Activated T-cell treated with anti-CD3 and anti-CD28 coated beads, Interleukin-2, amount 50 U/mL, for 48 hours (primary cell): ENCODE data around the gene RGS3.

Experiments used
- DNase-seq, 2 experiments: peaks; one replicate each; pipeline ENCODE4 v3.0.0-alpha.2; 2020

Gene RGS3

DNA sequence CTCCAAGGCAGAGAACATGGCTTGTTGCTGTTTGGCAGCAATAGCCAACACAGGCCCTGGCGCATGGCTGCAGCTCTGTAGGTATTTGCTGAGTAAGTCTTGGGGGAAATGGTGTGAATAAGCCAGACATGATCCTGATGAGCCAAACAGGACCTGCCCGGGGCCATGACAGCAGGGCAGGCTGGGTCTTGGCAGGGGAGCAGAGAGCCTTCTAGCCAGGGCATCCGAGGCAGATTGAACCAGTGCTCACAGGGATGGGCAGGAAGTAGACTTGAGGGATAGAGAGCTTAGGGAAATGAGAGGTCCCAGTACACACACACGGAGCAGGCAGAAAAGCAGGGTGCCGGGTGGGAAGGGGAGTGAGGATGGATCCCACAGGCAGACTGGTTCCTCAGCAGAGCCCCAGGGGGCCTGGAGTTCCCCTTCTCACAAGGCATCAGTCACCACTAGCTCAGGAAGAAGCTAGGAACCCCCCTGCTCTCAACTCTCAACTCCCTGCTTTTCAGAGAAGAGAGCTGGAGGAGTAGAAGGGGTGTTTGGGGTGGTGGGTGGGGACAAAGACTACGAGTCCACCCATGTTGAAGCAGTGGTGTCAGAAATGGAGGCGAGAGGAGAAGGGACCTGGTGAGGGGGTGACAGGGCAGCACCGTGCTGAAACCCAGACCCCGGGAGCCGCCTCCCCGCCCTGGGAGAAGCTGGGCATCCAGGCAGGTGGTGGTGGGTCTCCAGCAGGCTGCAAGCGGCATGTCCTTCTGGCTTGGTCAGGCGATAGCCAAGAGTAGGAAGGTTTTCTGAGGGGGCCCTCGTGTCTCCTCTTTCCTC is 111.1 kb downstream of the RGS3 start:
- DNase-seq = no peak

- no peak for DNase-seq
Measured at GRCh38 chr9:113577525-113578261, 114.2 kb downstream of the RGS3 start.

GRCh38 chr9:113578279-113578865 is 114.8 kb downstream of the RGS3 start:
- DNase-seq = no peak

GRCh38 chr9:113578882-113579282 is 115.4 kb downstream of the RGS3 start:
- peak; percentile 90 for DNase-seq

GRCh38 chr9:113579283-113580040 is 115.9 kb downstream of the RGS3 start:
- DNase-seq = peak in 1 of 2 experiments; percentile 36

DNA sequence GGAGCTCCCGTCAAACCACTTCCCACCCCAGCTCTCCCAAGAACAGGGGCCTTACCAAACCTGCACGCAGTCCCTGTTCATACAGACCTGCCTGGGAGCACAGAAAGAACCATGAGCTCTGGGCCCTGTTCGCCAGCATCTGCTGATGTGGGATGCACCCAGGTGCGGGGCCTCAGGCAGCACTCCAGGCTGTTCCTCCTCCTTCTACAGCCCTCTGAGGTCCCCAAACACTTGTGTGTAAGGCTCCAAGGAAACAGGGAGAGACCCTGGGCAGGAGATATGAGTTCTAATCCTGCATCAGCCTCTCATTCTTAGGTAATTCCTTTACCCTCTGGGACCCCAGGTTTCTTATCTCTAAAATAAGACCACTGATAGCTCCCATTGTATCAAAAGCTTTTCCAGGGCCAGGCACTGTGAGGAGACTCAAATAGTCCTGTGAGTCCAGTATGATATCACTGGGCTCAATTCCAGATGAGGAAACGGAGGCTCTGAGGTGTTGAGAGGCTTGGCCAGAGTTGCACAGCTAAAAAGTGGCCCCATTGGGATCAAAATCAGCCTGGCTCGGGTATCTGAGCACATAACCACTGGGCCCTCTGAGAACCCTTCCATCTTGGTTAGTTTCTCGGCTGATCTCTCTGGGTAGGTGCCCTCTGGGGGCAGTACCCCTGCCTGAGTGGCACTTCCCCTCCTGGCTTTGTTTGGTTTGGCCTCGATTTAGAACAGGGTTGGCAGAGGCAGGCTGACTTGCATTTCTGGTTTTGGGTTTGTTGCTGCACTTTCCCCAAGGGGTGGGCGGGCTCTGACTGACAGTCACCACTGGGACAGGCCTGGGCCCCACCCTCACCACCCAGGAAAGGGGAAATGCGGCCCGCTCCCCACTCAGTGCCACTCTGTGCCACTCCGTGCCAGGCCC is 116.8 kb downstream of the RGS3 start:
- DNase-seq = peak; percentile 81 to 84

DNA sequence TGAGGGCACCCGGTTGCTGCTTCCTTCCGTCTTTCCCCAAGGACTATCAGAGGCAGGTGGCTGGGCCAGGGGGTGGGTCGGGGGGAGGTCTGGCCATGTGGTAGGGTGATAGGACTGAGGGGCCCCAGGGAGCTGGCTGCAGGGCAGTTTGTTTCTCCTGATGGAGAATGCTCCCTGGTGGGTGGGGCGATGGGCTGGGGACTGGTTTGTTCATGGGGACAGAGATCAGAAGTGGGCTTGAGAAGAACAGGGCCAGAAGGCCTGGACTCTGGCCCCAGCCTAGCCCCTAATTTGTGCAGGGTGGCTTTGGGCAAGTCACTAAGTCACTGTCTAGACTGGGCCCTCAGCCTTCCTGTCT is 117.4 kb downstream of the RGS3 start:
- peak in 1 of 2 experiments; percentile 34 for DNase-seq

- peak; percentile 76 to 82 for DNase-seq
Measured at GRCh38 chr9:113581865-113582697, 118.6 kb downstream of the RGS3 start.

DNA sequence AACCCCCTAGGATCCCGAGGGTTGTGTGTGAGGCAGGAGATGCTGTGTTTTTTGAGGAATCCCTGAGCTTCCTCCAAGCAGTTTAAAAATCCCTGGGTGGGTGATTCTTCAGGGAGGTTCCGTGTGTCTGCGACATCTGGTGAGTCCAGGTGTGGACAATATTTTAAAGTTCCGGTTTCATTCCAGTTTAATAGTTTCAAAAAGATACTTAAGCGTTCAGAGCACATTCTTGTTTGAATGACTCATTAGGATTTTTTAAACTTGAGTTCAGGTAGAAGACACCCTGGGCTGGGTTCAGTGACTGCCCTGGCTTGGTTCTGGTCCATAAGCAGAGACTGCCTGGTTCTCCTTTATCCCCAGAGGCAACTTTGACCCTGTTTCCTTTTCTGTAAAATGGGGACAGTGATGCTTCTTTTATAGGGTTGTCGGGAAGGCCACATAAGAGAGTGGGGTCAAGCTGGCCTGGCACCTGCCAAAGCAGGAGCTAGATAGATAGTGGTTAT is 119.2 kb downstream of the RGS3 start:
- no peak for DNase-seq

GRCh38 chr9:113583511-113584427 is 120.2 kb downstream of the RGS3 start:
- DNase-seq = no peak

DNA sequence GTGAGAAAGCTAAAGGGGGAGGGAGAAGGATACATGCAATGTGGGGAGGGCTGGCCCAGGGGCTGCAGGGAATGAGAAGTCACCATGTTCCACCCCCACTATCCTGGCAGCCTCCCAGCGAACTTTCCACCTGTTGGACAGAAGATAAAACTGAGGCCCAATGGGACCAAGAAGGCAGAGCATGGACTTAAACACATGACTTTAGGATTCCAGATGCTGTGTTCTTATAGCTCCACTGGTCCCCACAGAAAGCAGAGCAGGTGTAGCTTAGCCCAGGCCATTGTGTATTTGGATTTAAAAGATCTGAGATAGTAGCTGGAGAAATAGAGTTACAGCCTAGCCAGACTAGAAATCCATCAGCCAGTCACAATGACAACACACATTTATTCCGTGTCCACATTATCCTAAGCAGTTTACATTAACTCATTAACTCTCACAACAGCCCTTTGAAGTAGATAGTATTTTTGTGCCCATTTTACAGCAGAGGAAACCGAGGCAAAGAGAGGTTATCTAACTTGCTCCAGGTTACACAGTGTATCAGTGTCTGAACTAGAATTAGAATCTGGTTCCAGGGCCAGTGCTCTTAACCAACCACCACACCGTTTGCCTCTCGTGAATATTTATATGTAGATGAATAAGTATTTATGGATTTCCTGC is 121.0 kb downstream of the RGS3 start:
- no peak for DNase-seq

GRCh38 chr9:113585085-113585442 is 121.5 kb downstream of the RGS3 start:
- no peak for DNase-seq

GRCh38 chr9:113585555-113585954 is 122.0 kb downstream of the RGS3 start:
- no peak for DNase-seq

DNA sequence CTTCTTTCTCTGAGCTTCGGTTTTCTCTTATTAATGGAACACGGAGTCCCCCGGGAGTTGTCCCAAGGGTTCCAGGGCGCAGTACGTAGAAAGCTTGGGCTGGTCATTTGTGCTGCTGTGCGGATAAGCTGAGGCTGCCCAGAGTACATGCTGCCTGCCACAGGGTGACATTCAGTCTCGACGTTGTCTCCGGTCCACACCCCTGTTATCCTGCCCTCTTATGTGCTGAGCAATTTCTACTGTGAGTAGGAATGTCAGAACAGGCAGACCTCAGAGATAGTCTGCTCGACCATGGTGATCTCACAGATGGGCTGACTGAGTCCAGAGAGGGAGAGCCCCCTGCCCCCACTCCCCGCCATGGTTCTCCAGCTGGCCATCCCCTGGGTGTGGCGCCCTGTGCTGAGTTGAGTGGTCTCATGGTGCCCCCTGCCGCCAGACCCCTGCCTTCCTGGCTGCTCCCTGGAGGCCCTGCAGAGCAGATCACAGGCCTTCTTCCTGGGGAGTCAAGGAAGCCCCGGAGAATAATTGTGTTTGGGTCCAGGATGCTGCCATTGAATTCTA is 124.0 kb downstream of the RGS3 start:
- DNase-seq = no peak

DNA sequence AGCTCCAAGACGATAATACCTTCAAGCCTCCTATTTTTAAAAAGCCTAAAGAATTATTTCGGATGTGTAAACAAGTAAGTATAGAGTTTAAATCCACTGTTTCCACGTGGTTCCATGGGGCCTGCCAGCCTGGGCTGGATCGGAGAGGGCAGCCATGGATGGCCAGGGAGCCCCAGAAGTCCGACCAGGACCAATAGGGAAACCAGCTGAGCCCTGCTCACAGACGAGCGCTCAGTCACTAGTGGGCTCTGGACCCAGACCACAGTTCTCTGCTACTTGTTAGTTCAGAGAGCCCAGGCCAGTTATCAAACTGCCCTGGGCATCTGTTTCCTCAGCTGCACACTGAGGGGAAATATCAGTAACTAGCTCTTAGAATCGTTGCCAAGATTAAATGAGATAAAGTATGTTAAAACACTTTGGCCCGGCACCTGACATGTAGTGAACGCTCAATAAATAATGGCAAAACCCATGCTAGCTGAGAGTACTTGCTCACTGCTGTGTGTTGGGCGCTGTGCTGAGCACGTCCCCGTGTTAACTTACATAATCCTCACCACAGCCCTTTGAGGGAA is 124.8 kb downstream of the RGS3 start:
- DNase-seq = no peak

DNA sequence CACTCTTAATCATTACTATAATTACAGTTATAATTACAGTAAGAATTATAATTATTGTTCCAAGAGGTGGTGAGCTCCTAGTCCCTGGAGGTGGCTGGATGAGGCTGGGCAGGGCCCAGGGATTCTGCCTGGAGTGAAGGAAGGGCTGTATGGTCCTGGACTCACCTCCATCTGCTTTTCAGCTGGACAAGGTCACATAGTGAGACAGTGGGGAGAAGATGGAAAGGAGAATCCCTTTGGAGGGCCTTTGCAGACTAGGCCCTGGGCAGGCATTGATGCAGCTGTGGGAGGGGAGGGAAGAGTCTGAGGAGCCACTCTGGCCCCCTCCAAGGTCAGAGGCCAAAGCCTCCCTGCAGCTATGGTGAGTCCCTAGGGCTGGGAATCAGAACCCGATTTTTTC is 125.4 kb downstream of the RGS3 start:
- no peak for DNase-seq

- no peak for DNase-seq
Measured at GRCh38 chr9:113589407-113589806, 125.9 kb downstream of the RGS3 start.

GRCh38 chr9:113589890-113590289 is 126.4 kb downstream of the RGS3 start:
- no peak for DNase-seq

- DNase-seq = no peak
Measured at GRCh38 chr9:113590389-113590788, 126.9 kb downstream of the RGS3 start.
